Activated CD4-positive, alpha-beta T cell treated with anti-CD3 and anti-CD28 coated beads, Interleukin-2, amount 50 U/mL, for 1 hour (primary cell): ENCODE data around the gene ACSS2.
"Not testable (repeated sequence)": the region's sequence is repeated elsewhere in the genome, so short reads cannot be mapped to it uniquely, and the experiment has no call there.

Experiments
- DNase-seq: peaks from one replicate; pipeline ENCODE4 v3.0.0-alpha.2; 2020

The ACSS2 gene

GRCh38 chr20:34875642-34876405 lies 588 bp upstream of the ACSS2 start:
- DNase-seq = no peak

DNA sequence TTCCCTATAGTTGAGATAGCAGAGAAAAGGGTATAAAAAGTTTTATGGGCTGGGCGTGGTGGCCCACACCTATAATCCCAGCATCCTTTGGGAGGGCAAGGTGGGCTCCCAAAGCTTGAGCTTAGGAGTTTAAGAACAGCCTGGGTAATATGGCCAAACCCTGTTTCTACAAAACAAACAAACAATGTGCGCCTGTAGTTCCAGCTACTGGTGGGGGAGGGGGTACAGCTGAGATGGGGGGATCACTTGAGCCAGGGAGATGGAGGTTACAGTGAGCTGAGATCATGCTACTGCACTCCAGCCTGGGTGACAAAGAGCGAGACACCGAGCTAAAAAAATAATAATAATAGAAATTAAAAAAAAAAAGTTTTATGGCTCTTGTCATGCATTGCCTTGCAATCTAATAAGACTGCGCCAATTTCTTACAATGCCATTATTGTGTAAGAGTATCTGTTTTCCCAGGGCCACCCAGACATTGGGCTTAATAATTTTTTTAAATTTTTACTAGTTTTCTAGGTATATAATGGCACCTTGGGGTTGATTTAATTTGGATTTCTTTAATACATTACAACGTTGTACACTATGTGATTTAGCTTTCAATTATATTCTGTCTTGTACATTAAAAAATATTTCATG lies 3.9 kb downstream of the ACSS2 start:
- no peak for DNase-seq

DNA sequence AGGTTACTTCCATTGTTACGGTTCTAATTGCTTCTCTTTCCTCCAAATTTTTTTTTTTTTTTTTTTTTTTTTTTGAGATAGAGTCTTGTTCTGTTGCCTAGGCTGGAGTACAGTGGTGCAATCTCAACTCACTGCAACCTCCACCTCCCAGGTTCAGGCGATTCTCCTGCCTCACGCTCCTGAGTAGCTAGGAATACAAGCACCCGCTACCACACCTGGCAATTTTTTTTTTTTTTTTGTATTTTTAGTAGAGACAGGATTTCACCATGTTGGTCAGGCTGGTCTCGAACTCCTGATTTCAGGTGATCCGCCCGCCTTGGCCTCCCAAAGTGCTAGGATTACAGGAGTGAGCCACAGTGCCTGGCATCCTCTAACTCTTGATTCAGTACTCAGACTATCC lies 4.6 kb downstream of the ACSS2 start:
- not testable (repeated sequence) for DNase-seq

- no peak for DNase-seq
Observed at GRCh38 chr20:34881689-34882088, 5.3 kb downstream of the ACSS2 start.

DNA sequence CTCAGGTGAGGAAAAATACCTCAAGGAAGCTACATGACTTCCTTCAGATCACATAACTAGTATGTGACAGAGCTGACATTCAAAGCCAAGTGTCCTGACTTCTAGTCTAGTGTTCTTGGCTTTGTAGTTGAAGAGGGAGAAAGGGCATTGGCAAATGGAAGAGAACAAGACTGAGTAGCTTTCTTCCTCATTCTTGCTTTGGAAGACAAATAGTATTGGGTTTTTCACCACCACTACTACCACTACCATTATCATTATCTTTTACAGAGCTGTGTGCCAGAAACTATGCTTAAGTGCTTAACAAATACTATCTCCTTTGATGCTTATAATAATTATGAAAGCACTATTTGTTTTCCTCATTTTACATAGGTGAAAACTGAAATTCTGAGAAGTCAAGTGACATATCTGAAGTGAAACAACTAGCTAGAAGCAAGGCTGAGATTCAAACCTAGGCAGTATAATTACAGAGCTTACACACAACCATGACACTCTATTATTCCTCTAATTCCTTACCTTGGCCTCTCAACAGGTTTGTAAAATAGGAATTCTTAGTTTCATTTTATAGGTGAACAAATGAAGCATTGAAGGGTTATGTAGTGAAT lies 6.8 kb downstream of the ACSS2 start:
- DNase-seq = no peak

DNA sequence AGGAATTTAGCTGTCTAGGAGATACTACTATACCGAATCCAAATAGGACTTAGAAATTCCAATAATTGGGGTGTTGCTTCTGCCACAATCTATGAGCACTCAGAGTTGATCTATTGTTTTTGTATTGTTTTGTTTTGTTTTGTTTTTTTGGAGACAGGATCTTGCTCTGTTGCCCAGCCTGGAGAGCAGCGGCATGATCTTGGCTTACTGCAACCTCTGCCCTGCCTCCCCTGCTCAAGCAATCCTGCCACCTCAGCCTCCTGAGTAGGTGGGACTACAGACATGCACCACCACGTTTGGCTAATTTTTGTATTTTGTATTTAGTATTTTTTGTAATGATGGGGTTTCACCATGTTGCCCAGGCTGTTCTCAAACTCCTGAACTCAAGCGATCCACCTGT lies 7.4 kb downstream of the ACSS2 start:
- DNase-seq = no peak

GRCh38 chr20:34884260-34884659 lies 7.8 kb downstream of the ACSS2 start:
- DNase-seq = no peak

- DNase-seq = no peak
Observed at GRCh38 chr20:34886122-34886521, 9.7 kb downstream of the ACSS2 start.

GRCh38 chr20:34887023-34887422 lies 10.6 kb downstream of the ACSS2 start:
- DNase-seq = no peak

DNA sequence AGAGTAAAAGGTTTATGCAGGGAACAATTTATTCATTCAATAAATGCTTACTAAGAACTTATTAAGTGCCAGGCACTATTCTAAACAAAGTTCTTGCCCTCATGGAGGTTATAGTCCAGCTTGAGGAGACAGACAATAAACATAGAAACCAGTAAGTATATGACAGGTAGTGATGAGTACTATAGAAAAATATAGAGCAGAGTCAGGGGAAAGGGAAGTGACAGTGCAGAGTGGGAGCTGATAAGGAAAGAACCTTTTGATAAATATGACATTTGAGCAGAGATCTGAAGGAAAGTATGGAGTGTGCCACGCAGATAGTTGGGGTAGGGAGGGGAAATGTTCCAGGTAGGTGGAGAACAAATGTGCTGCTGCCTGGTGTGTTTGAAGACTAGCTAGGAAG lies 12.1 kb downstream of the ACSS2 start:
- DNase-seq = no peak

DNA sequence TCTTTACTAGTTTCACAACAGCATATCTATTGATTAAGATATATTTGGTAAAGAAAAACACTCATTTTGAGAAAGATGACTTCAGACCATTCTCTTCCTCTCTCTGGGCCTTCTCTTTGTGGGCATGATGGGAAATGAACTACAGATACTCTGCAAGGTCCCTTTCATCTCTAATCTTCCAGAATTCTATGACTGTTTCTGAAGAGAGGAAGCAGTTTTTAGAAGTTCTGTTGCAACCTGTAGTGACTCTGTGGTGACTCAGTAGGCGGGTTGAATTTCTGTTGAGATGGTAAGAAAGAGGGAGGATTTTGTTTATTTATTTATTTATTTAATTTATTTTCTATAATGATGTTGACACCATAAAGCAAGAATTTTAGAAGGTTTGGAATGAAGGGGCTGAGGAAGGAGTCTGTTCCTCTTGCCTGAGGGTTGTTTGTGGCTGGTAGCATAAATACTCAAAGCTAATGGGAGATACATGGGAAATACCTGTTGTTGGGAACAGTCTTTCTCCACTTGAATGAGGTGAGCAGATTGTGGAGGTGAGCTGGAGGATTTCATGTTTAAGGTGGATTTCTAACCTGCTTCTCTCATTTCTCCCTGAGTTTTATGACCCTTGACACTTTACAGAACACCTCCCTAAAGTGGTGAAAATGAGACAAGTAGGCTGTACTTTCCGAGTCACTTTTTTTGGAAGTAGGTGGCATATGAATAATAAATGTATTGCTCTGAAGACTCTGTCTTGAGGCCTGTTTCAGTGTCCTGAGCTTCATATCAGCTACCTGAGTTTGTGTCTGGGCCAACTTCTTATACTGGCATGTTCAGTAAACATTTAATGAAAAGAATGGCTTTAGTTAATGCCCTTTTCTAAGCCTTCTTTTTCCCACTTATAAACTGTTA lies 15.0 kb downstream of the ACSS2 start:
- no peak for DNase-seq

DNA sequence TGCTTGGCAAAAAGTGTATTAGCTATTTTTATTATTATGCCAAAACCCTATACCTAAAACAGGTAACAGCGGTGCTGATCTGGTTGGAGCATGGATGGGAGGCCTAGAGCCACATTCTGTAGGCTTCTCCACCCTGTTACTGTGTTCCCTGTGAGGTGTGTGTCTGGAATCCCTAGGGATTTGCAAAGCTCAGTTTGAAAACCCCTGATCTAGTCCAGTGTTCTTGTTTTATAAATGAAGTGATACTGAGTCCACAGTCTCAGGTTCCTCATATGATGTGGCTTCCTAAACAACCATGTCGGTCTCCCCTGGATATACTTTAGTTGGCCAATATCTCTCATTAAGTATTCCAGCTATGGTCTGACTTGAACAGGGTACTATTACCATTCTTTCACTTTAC lies 16.3 kb downstream of the ACSS2 start:
- no peak for DNase-seq

DNA sequence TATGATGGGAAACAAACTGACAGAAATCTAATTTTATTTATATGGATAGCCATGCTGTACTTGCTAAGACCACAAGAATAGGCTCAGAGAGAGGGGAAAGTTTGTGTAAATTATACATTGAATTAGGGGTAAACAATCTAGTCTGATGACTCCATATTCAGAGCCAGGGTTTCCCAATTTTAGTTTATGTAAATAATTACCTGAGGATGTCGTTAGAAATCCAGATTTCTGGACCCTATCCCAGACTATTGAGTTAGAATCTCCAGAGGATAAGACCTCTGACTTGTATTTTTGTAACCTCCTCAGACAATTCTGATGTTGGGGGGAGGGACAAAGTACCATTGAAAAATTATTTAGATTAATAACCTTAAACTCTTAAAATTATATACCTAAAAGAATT lies 18.3 kb downstream of the ACSS2 start:
- no peak for DNase-seq

DNA sequence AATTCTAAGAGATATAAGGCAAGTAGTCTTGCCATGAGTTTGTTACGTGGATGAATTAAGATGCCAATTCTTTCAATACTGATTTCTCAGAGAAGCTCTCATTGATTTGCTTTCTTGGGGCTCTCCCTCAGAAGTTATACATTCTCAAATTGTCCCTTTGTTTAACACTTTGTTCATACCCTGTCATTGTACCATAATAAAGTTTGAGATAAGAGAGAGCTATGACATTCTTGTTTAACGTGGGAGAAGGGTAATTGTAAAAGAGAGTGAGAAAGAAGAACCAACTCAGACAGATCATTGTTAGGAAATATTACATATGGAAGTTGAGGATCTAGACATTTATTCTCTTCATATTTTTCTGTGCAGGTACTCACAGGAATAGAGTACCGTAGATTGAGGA lies 19.1 kb downstream of the ACSS2 start:
- DNase-seq = no peak

- no peak for DNase-seq
Observed at GRCh38 chr20:34896086-34896621, 19.7 kb downstream of the ACSS2 start.

DNA sequence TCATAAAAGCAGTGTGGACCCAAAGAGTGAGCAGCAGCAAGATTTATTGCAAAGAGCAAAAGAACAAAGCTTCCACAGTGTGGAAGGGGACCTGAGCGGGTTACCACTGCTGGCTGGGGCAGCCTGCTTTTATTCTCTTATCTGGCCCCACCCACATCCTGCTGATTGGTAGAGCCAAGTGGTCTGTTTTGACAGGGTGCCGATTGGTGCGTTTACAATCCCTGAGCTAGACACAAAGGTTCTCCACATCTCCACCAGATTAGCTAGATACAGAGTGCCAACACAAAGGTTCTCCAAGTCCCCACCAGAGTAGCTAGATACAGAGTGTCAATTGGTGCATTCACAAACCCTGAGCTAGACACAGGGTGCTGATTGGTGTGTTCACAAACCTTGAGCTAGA lies 21.7 kb downstream of the ACSS2 start:
- DNase-seq = not testable (repeated sequence)

GRCh38 chr20:34898731-34899130 lies 22.3 kb downstream of the ACSS2 start:
- not testable (repeated sequence) for DNase-seq

DNA sequence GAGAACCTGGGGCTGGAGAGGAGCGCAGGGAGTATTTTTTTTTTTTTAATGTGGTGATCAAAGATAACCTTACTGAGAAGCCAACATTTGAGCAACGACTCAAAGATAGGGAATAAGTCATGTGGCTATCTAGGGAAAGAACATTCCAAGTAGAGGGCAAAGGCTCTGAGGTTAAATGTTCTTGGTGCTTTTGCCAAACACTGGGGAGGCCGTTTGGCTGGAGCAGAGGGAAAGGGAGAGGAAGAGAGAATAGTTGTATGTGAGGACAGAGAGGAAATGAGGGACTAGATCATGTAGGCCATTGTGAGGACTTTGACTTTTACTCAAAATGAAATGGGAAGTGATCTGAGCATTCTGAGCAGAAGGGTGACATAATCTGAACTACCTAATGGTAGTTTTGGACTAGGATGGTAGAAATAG lies 27.8 kb downstream of the ACSS2 start:
- no peak for DNase-seq

- no peak for DNase-seq
Observed at GRCh38 chr20:34907616-34908469, 31.4 kb downstream of the ACSS2 start.

DNA sequence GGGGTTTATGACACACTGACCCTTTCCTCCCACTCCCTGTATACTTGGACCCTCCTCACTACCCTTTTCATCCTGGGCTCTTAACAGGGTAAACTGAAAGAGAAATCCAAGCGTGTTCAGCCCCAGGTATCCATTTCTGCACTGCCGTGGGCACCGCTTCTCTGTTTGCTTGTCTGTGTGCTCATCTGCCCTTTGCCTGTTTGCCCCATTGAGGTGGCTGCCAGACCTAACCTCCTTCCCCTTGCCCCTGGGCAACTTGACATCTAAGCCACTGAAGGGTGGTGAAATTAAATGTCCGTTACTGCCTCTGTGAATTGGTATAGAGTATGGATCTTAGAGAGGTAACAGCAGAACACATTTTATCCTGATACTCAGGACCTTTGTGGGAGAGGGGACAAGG lies 38.7 kb downstream of the ACSS2 start:
- DNase-seq = no peak

DNA sequence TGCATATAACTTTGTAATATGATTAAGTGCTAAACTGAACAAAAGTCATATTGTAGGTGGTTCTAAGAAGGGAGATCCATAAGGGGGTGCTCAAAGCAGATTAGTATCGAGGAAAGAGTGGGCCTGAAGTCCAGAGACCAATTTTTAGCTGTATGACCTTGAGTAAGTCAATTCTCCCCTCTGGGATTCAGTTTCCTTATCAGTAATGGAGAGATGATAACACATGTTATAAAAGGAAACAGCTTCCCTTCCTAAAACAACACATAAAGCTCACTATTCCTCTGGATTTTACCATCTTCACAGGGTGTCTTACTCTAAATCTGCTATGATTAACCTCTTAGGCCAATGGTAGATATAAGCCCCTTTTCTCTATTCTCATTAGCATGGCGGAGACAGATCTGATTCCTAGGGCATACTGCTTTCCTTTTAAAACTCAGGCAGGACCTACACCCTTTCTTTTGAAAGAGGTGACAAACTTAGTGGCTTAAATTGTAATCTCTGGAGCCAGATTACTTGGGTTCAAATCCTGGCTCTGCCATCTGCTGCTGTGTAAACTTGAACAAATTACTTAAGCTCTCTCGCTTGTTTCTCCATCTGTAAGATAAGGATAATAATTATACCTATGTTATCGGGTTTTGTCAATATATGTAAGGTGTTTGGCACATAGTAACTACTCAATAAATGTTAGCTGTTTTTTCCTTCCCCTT lies 39.5 kb downstream of the ACSS2 start:
- no peak for DNase-seq
